ENCODE data around the gene CPPED1. TPM values are rescaled to one million over a fixed set of nuclear protein-coding genes. Genes with fewer than 3 reads are reported as not detected.
"Not testable (repeated sequence)": the region's sequence is repeated elsewhere in the genome, so short reads cannot be mapped to it uniquely, and the experiment has no call there.

Gene CPPED1
- total RNA-seq, 1 donor: 11.1 TPM

DNA sequence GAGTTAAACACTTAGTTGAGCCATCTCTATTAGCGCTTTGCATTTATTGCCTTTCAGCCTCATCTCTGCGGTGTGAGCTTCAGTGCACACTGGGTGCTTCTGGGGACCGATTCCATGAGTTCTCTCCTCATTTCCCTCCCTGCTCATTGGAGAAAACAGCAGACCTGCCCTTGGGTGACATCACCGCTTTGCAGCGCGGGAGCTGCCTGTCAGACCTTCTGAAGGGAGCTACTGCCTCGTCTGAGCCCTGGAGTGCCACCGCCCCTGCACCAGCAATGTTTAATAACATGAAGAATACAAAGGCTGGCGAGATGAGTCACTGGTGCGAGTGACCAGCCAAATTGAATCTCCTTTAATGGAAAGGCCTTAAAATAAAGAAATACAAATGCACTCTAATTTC, 30.2 kb upstream of the CPPED1 start:
- TF ChIP-seq, protein P1, sequence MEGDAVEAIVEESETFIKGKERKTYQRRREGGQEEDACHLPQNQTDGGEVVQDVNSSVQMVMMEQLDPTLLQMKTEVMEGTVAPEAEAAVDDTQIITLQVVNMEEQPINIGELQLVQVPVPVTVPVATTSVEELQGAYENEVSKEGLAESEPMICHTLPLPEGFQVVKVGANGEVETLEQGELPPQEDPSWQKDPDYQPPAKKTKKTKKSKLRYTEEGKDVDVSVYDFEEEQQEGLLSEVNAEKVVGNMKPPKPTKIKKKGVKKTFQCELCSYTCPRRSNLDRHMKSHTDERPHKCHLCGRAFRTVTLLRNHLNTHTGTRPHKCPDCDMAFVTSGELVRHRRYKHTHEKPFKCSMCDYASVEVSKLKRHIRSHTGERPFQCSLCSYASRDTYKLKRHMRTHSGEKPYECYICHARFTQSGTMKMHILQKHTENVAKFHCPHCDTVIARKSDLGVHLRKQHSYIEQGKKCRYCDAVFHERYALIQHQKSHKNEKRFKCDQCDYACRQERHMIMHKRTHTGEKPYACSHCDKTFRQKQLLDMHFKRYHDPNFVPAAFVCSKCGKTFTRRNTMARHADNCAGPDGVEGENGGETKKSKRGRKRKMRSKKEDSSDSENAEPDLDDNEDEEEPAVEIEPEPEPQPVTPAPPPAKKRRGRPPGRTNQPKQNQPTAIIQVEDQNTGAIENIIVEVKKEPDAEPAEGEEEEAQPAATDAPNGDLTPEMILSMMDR (IDR thresholded peaks at IDR 0.05; ENCODE audit: insufficient read depth, low read length): no peak
- no peak overlapping the region for H3K4me3 ChIP-seq (ENCODE audit: low read depth, low read length)
- no peak for DNase-seq (ENCODE audit: low read depth)

DNA sequence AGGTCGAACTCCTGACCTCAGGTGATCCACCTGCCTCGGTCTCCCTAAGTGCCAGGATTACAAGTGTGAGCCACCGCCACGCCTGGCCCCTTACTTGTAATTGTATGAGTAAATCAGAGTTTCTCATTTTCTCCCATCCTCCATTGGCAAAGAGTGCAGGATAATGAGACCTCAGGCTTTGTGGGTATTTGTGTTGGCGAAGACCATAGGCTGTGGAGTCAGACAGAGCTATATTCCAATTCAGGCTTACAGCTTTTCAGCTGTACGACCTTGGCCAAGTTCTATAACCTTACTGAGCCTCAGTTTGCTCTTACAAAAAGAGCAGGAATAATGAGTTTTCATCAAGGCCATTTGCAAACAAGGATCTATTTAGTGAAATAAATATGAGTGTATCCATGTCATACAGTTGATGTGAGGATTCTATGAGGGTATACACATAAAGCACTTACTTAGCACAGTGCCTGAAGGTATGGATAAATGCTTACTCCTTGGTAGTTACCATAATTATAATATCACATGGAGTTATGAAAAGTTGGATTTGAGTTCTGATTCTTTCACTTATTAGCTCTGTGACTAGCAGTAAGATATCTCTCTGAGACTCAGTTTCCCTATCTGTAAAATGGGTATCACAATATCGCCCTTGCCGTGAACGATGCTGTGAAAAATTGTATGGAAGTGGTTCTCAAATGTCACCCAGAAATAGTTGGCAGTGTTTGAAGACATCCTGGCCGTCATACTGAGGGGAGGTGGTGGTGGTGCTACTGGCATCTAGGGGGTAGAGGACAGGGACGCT, 25.6 kb upstream of the CPPED1 start:
- TF ChIP-seq, protein P1 (IDR thresholded peaks at IDR 0.05; ENCODE audit: insufficient read depth, low read length): no peak
- H3K4me3 ChIP-seq (ENCODE audit: low read depth, low read length): no peak overlapping the region
- no peak for DNase-seq (ENCODE audit: low read depth)

DNA sequence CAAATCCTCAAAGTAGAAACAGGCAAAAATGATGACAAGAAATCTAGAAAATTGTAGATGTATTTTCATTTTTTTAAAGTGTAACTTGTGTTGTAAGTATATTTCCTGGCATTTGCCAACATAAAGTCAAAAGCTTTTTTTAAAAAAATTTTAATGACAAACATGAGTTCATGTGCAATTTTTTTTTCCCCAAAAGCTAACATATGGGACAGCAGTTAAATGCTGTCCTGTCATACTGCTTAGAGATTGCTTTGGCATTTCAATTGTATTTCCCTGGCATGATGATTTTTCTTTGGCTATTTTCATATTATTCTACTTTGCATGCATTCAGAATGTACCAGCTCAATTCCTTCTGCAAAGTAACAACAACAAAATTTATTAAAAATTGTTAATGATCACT, 24.5 kb upstream of the CPPED1 start:
- H3K4me3 ChIP-seq (ENCODE audit: low read depth, low read length): no peak overlapping the region
- no peak for DNase-seq (ENCODE audit: low read depth)
- TF ChIP-seq, protein P1 (IDR thresholded peaks at IDR 0.05; ENCODE audit: insufficient read depth, low read length): no peak

DNA sequence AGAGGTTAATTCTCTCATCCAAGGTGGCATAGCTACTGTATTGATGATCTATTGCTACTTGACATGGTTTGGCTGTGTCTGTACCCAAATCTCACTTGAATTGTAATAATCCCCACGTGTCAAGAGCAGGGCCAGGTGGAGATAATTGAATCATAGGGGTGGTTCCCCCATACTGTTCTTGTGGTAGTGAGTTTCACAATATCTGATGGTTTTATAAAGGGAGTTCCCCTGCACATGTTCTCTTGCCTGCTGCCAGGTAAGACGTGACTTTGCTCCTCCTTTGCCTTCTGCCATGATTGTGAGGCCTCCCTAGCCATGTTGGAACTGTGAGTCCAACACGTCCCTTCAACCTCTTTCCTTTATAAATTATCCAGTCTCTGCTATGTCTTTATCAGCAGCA, 22.9 kb upstream of the CPPED1 start:
- TF ChIP-seq, protein P1 (IDR thresholded peaks at IDR 0.05; ENCODE audit: insufficient read depth, low read length): no peak
- H3K4me3 ChIP-seq (ENCODE audit: low read depth, low read length): no peak overlapping the region
- no peak for DNase-seq (ENCODE audit: low read depth)

DNA sequence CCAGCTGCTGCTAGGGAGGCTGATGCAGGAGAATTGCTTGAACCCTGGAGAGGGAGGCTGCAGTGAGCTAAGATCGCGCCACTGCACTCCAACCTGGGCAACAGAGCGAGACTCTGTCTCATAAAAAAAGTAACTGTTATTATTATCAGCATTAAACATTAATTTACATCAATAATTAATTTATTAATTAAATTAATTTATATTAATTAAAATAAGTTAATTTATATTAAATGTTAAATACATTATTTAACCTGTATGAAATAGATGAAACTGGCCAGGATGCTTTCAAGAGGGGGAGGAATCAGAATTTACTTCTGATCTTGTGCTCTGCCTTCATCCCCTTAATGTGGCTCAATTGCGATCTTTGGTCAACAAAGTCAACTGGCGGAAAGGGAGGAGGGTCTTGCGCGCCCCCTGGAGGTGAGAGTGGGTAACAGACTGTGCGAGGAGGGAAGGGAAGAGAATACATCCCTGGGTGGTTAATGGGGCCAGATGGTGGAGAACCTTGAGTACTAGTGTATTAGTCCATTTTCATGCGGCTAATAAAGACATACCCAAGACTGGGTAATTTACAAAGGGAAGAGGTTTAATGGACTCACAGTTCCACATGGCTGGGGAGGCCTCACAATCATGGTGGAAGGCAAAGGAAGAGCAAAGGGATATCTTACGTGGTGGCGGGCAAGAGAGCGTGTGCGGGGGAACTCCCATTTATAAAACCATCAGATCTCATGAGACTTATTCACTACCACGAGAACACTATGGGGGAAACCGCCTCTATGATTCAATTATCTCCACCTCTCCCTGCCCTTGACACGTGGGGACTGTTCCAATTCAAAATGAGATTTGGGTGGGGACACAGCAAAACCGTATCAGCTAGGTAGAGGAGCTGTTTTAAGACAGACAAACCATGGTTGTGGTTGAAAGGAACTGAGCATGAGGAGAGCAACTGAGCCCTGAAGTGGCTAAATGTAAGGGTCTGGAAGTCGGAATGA, 15.7 kb upstream of the CPPED1 start:
- TF ChIP-seq, protein P1 (IDR thresholded peaks at IDR 0.05; ENCODE audit: insufficient read depth, low read length): peak; percentile 85
- H3K4me3 ChIP-seq (ENCODE audit: low read depth, low read length): no peak overlapping the region
- peak; percentile 49 for DNase-seq (ENCODE audit: low read depth)

DNA sequence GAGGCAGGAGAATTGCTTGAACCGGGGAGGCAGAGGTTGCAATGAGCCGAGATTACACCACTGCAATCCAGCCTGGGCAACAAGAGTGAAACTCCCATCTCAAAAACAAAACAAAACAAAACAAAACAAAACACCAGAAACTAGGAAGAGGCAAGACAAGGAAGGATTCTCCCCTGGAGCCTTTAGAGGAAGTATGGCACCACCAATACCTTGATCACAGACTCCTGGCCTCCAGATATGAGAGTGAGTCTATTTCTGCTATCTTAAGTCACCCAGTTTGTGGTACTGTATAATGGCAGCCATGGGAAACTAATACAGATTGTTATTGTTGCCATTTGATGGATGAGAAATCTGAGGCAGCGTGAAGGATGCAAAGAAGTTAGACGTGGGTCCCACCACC, 14.6 kb upstream of the CPPED1 start:
- TF ChIP-seq, protein P1 (IDR thresholded peaks at IDR 0.05; ENCODE audit: insufficient read depth, low read length): no peak
- DNase-seq (ENCODE audit: low read depth): no peak

DNA sequence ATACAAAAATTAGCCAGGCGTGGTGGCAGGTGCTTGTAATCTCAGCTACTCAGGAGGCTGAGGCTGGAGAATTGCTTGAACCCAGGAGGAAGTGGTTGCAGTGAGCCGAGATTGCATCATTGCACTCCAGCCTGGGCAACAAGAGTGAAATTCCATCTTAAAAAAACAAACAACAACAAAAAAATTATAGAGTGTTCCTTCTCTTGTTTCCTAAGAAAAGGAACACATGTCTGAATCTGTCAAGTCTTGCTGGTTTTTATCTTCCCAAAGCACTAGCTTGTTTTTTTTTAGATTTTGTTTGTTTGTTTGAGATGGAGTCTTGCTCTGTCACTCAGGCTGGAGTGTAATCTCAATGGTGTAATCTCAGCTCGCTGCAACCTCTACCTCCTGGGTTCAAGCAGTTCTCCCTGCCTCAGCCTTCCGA, 13.1 kb upstream of the CPPED1 start:
- not testable (repeated sequence) for H3K4me3 ChIP-seq (ENCODE audit: low read depth, low read length); DNase-seq (ENCODE audit: low read depth)

More for the DNA sequence above, 14.6 kb upstream of the CPPED1 start:
- no peak overlapping the region for H3K4me3 ChIP-seq (ENCODE audit: low read depth, low read length)

All from fibroblast of the aortic adventitia (primary cell).